HCT116 (cell line): ENCODE results near the gene PIPOX.

Experiments
- JUND ChIP-seq: IDR thresholded peaks from 2 replicates; pipeline ENCODE4 v1.6.1; 2012
- TF ChIP-seq, protein P1 (sequence below), 3 experiments: fragments of 200-600 bp in 1 of 3; sonication (generic) in 1 of 3; IDR thresholded peaks in 2 of 3; conservative IDR thresholded peaks in 1 of 3; 2 replicates each; pipeline ENCODE4 v1.5.1; 2012 to 2017; ENCODE audit warnings: low read depth in 2 of 3, low read length in 2 of 3, antibody characterized with exemption in 1 of 3, borderline replicate concordance in 1 of 3, control low read depth in 1 of 3, mild to moderate bottlenecking in 1 of 3, mixed read lengths in 1 of 3, mixed run types in 1 of 3, moderate library complexity in 1 of 3; ENCODE audit not compliant: insufficient read depth in 1 of 3

DNA sequence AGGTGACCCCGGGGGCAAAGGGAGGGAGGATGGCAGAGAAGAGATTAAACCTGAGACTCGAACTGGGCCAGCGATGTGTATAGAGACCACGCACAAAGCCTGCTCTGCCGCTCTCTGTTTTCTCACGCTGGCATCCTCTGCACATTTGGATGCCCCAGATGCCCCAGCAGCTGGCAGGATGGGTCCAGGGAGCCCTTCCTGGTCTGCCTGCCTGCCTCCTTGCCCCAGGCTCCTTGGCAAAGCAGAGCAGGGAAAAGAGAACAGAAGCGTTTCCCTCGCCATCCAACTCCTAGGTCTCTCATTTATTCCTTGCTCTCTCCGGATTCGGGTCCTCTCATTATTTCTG, 5.2 kb upstream of the PIPOX start:
- TF ChIP-seq, protein P1, sequence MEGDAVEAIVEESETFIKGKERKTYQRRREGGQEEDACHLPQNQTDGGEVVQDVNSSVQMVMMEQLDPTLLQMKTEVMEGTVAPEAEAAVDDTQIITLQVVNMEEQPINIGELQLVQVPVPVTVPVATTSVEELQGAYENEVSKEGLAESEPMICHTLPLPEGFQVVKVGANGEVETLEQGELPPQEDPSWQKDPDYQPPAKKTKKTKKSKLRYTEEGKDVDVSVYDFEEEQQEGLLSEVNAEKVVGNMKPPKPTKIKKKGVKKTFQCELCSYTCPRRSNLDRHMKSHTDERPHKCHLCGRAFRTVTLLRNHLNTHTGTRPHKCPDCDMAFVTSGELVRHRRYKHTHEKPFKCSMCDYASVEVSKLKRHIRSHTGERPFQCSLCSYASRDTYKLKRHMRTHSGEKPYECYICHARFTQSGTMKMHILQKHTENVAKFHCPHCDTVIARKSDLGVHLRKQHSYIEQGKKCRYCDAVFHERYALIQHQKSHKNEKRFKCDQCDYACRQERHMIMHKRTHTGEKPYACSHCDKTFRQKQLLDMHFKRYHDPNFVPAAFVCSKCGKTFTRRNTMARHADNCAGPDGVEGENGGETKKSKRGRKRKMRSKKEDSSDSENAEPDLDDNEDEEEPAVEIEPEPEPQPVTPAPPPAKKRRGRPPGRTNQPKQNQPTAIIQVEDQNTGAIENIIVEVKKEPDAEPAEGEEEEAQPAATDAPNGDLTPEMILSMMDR (IDR thresholded peaks at IDR 0.05 in 2 of 3, conservative IDR thresholded peaks at IDR 0.05 in 1 of 3; ENCODE audit: borderline replicate concordance in 1 of 3, insufficient read depth in 1 of 3, low read depth in 2 of 3, low read length in 2 of 3), result no peak
- TF ChIP-seq JUND, result no peak
